ENCODE data around the gene TRIOBP.
"Not testable (repeated sequence)": the region's sequence is repeated elsewhere in the genome, so short reads cannot be mapped to it uniquely, and the experiment has no call there.

TRIOBP gene, protein sequence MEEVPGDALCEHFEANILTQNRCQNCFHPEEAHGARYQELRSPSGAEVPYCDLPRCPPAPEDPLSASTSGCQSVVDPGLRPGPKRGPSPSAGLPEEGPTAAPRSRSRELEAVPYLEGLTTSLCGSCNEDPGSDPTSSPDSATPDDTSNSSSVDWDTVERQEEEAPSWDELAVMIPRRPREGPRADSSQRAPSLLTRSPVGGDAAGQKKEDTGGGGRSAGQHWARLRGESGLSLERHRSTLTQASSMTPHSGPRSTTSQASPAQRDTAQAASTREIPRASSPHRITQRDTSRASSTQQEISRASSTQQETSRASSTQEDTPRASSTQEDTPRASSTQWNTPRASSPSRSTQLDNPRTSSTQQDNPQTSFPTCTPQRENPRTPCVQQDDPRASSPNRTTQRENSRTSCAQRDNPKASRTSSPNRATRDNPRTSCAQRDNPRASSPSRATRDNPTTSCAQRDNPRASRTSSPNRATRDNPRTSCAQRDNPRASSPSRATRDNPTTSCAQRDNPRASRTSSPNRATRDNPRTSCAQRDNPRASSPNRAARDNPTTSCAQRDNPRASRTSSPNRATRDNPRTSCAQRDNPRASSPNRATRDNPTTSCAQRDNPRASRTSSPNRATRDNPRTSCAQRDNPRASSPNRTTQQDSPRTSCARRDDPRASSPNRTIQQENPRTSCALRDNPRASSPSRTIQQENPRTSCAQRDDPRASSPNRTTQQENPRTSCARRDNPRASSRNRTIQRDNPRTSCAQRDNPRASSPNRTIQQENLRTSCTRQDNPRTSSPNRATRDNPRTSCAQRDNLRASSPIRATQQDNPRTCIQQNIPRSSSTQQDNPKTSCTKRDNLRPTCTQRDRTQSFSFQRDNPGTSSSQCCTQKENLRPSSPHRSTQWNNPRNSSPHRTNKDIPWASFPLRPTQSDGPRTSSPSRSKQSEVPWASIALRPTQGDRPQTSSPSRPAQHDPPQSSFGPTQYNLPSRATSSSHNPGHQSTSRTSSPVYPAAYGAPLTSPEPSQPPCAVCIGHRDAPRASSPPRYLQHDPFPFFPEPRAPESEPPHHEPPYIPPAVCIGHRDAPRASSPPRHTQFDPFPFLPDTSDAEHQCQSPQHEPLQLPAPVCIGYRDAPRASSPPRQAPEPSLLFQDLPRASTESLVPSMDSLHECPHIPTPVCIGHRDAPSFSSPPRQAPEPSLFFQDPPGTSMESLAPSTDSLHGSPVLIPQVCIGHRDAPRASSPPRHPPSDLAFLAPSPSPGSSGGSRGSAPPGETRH (N-terminal part only)

GRCh38 chr22:37696657-37697537 lies at the start of gene TRIOBP:
TSS of gene TRIOBP (plus strand) at chr22:37697048. CDS start at chr22:37701366, 4,318 bp downstream.
- peak; percentile 67 for DNase-seq (ENCODE audit: low spot score)

GRCh38 chr22:37647317-37647716 lies 49.5 kb upstream of the TRIOBP start:
- DNase-seq (ENCODE audit: low spot score): no peak

GRCh38 chr22:37647928-37648327 lies 48.9 kb upstream of the TRIOBP start:
- DNase-seq (ENCODE audit: low spot score): no peak

- DNase-seq (ENCODE audit: low spot score): no peak
These were observed 46.2 kb upstream of the TRIOBP start for GRCh38 chr22:37650463-37651136.

- no peak for DNase-seq (ENCODE audit: low spot score)
These were observed 42.1 kb upstream of the TRIOBP start for GRCh38 chr22:37654563-37655251.

DNA sequence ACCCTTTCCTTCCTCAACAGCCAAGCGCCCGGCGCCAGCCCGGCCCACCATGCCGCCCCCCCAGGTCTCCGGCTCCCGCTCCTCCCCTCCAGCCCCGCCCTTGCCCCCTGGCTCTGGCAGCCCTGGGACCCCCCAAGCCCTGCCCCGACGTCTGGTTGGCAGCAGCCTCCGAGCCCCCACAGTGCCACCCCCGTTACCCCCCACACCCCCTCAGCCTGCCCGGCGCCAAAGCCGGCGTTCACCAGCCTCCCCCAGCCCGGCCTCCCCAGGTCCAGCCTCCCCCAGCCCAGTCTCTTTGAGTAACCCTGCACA lies 41.6 kb upstream of the TRIOBP start:
- no peak for DNase-seq (ENCODE audit: low spot score)

GRCh38 chr22:37656583-37656982 lies 40.3 kb upstream of the TRIOBP start:
- DNase-seq (ENCODE audit: low spot score): not testable (repeated sequence)

DNA sequence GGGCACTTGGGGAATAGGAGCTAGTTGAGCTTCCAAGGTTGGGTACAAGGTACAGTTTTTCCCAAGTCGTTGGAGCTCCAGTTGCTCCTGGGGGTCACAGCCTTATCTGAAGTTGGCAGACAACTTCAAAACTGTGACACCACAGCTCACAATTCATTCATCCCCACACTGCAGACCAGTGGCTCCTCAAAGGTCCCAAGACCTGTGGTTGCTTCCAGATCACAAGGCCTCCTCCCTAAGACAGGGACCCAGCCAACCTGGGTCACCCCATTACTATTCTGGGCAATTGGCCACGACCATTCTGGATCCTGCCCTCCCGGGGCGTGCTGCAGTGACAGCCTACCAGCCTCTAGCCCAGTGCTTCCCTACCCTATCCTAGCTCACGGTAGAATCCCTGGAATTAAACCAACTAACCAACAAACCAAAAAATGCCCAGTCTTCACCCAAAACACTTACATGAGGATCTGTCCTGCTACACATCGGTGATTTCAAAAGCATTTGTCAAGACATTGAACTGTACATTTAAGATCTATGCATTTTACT lies 39.2 kb upstream of the TRIOBP start:
- no peak for DNase-seq (ENCODE audit: low spot score)

DNA sequence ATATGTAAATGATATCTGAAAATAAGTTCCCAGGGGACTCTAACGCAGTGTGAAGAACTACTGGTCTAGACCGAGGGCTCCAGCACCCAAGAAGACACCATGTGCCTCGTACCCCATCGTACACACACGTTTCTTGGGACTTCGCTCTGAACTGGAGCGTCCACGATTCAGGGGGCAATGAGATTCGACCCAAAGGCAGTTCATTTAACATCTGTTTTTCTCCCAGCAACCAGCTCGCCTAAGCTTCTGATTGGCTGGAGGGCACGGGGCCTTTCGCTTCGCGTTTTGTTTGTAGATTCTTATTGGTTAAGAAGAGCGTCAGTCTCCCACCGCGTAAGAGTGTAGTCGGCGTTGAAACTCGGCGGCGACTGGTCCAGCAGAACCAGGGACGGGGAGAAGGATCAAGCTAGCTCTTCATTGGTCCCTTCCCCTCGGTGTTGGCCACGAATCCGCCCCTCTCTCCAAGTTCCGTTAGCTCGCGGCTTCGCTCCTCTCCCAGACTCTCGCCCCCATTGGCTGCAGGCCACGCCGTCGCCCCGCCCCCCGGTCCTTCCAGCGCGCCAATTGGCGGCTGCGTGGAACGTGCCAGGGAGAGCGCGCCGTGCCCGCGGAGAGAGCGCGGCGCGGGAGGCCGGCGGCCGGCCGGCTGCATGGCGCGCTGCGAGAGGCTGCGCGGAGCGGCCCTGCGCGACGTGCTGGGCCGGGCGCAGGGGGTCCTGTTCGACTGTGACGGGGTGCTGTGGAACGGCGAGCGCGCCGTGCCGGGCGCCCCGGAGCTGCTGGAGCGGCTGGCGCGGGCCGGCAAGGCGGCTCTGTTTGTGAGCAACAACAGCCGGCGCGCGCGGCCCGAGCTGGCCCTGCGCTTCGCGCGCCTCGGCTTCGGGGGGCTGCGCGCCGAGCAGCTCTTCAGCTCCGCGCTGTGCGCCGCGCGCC lies 38.4 kb upstream of the TRIOBP start, which contains the start of gene PDXP:
Gene PDXP (plus strand): TSS at position 591 of the 933 bp plus-strand sequence. CDS start 60 bp downstream, at position 651.
- peak; percentile 100 for DNase-seq (ENCODE audit: low spot score)

- DNase-seq (ENCODE audit: low spot score): no peak
These were observed 37.6 kb upstream of the TRIOBP start for GRCh38 chr22:37659066-37659896.

DNA sequence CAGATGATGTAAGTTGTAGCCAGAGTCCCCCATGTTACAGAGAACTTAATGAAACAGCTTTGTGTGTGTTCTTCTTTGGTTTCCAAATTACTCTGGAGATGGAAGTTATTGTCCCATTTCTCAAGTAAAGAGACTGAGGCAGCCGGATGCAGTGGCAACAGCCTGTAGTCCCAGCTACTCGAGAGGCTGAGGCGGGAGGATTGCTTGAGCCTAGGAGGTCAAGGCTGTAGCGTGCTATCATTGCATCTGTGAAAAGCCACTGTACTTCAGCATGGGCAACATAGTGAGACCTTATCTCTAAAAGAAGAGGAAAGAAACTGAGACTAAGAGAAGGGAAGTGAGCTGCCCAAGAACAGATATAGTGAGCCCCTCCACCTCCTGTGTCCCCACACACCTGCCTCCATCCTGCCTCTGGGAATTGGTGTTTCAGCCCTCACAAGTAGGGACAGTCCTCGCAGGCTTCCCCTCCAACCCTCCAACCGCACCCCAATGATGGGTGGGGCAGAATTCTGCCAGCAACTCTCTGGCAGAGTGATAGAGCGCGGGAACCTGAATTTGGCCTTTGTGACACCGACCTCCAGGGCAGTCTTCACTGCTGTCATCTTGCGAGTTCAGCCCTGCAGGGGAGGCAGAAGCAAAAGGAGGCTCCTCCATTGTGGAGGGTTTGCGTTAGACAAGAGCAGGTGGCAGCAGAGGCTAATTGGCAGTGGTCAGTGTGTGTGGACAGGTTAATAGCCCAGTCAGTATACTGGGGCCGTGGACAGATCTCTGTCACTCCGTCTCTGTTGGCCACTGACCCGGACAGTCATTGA lies 36.7 kb upstream of the TRIOBP start:
- no peak for DNase-seq (ENCODE audit: low spot score)

- DNase-seq (ENCODE audit: low spot score): no peak
These were observed 36.2 kb upstream of the TRIOBP start for GRCh38 chr22:37660709-37661045.

GRCh38 chr22:37661160-37661924 lies 35.5 kb upstream of the TRIOBP start:
- peak; percentile 87 for DNase-seq (ENCODE audit: low spot score)

DNA sequence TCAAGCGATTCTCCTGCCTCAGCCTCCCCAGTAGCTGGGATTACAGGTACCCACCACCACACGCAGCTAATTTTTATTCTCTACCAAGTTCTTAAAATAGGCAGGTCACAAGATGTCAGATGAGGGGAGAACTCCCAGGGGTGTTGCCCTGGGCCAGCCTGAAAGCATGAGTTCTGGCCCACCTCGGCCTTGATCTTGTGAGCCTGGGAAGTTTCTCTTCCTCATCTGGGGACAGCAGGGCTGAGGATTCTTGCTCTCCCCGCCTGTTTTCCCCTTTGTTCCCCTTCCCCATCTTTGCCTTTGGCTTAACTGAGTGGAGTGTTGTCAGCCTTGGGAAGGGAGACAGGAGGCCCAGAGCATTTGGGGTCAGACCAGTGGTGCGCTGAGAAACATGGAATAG lies 34.8 kb upstream of the TRIOBP start:
- peak; percentile 63 for DNase-seq (ENCODE audit: low spot score)

GRCh38 chr22:37663521-37664140 lies 33.2 kb upstream of the TRIOBP start:
- DNase-seq (ENCODE audit: low spot score): no peak

All from pons (tissue), 1 donor.